GM18907 (cell line): ENCODE measurements around the gene MS4A3.
"Not testable (repeated sequence)": the region's sequence is repeated elsewhere in the genome, so short reads cannot be mapped to it uniquely, and the experiment has no call there.

ENCODE experiments used
- ATAC-seq: cut with Tn5 transposase; IDR thresholded peaks from one replicate; pipeline ENCODE4 v1.9.1; 2021; ENCODE audit warnings: mild to moderate bottlenecking, moderate library complexity; ENCODE audit not compliant: unreplicated experiment

The MS4A3 gene

GRCh38 chr11:60056349-60056969, at the start of gene MS4A3:
TSS of gene MS4A3 (plus strand) at chr11:60056665. CDS start at chr11:60061161, 4,496 bp downstream.
- no peak for ATAC-seq

- no peak for ATAC-seq
These were observed 39.6 kb upstream of the MS4A3 start, which contains the start of gene OOSP4B for GRCh38 chr11:60016881-60017280. TSS of gene OOSP4B (plus strand) at chr11:60017181.

GRCh38 chr11:60018058-60018457, 38.4 kb upstream of the MS4A3 start:
- ATAC-seq, result no peak

GRCh38 chr11:60020376-60020775, 36.1 kb upstream of the MS4A3 start:
- not testable (repeated sequence) for ATAC-seq

GRCh38 chr11:60029015-60029632, 27.3 kb upstream of the MS4A3 start:
- no peak for ATAC-seq

- no peak for ATAC-seq
These were observed 16.4 kb upstream of the MS4A3 start, which contains the start of gene OOSP2 for GRCh38 chr11:60040109-60040508. TSS of gene OOSP2 (plus strand) at chr11:60040409. CDS start at chr11:60040460, 51 bp downstream.

GRCh38 chr11:60050422-60050821, 6.0 kb upstream of the MS4A3 start:
- ATAC-seq, result not testable (repeated sequence)

GRCh38 chr11:60050839-60051238, 5.6 kb upstream of the MS4A3 start:
- not testable (repeated sequence) for ATAC-seq

GRCh38 chr11:60059052-60059451, 2.6 kb downstream of the MS4A3 start:
- no peak for ATAC-seq

GRCh38 chr11:60059521-60060240, 3.2 kb downstream of the MS4A3 start:
- ATAC-seq, result no peak

GRCh38 chr11:60064111-60064510, 7.6 kb downstream of the MS4A3 start:
- ATAC-seq, result no peak

GRCh38 chr11:60065801-60066200, 9.3 kb downstream of the MS4A3 start:
- no peak for ATAC-seq

- ATAC-seq, result no peak
These were observed 13.0 kb downstream of the MS4A3 start for GRCh38 chr11:60069450-60069849.

- not testable (repeated sequence) for ATAC-seq
These were observed 15.2 kb downstream of the MS4A3 start for GRCh38 chr11:60071644-60072043.

GRCh38 chr11:60077216-60077817, 20.9 kb downstream of the MS4A3 start:
- ATAC-seq, result no peak

- ATAC-seq, result no peak
These were observed 21.5 kb downstream of the MS4A3 start for GRCh38 chr11:60077981-60078380.

- ATAC-seq, result no peak
These were observed 22.3 kb downstream of the MS4A3 start for GRCh38 chr11:60078745-60079144.

- no peak for ATAC-seq
These were observed 24.1 kb downstream of the MS4A3 start for GRCh38 chr11:60080535-60080934.

GRCh38 chr11:60084631-60085273, 28.3 kb downstream of the MS4A3 start:
- no peak for ATAC-seq

- no peak for ATAC-seq
These were observed 29.4 kb downstream of the MS4A3 start for GRCh38 chr11:60085909-60086308.

GRCh38 chr11:60087239-60087638, 30.8 kb downstream of the MS4A3 start:
- ATAC-seq, result no peak
